Coronary artery (tissue), 2 donors: ENCODE results near the gene SRRD.
"Not testable (repeated sequence)": the region's sequence is repeated elsewhere in the genome, so short reads cannot be mapped to it uniquely, and the experiment has no call there.

Experiments used
- DNase-seq: peaks from one replicate; pipeline ENCODE4 v3.0.0-alpha.2; 2017; ENCODE audit warnings: low spot score
- H3K27ac ChIP-seq, 2 donors: fragments of 200-600 bp; sonication (generic); one replicate each; pipeline ENCODE4 v1.5.1; 2016 to 2019
- H3K4me3 ChIP-seq: fragments of 200-600 bp; sonication (generic); 2 replicates; pipeline ENCODE4 v1.5.1; 2016; ENCODE audit warnings: mild to moderate bottlenecking, moderate library complexity
- TF ChIP-seq, protein P1 (sequence below): fragments of 200-600 bp; sonication (generic); IDR thresholded peaks from one replicate; pipeline ENCODE4 v1.5.1; 2019; ENCODE audit warnings: antibody characterized with exemption

The SRRD gene

GRCh38 chr22:26522012-26522411, 38.3 kb downstream of the SRRD start:
- no peak overlapping the region for H3K4me3 ChIP-seq
- no peak overlapping the region for H3K27ac ChIP-seq
- no peak for DNase-seq
- TF ChIP-seq, protein P1, sequence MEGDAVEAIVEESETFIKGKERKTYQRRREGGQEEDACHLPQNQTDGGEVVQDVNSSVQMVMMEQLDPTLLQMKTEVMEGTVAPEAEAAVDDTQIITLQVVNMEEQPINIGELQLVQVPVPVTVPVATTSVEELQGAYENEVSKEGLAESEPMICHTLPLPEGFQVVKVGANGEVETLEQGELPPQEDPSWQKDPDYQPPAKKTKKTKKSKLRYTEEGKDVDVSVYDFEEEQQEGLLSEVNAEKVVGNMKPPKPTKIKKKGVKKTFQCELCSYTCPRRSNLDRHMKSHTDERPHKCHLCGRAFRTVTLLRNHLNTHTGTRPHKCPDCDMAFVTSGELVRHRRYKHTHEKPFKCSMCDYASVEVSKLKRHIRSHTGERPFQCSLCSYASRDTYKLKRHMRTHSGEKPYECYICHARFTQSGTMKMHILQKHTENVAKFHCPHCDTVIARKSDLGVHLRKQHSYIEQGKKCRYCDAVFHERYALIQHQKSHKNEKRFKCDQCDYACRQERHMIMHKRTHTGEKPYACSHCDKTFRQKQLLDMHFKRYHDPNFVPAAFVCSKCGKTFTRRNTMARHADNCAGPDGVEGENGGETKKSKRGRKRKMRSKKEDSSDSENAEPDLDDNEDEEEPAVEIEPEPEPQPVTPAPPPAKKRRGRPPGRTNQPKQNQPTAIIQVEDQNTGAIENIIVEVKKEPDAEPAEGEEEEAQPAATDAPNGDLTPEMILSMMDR = no peak

DNA sequence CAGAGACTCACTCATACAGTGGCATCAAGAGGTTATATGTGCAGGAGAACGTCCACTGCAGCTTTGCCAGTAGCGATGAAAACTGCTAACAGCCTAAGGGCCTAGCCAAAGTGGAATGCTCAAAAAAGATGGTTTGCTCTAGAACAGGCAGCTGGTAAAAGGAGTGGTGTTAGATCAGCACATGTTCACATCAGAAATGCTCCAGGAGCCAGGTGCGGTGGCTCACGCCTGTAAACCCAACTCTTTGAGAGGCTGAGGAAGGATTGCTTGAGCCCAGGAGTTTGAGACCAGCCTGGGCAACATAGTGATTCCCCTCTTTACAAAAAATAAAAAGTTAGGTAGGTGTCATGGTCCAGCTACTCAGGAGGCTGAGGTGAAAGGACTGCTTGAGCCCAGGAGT, 38.9 kb downstream of the SRRD start:
- H3K27ac ChIP-seq = no peak overlapping the region
- TF ChIP-seq, protein P1 = no peak

GRCh38 chr22:26524870-26525269, 41.2 kb downstream of the SRRD start:
- no peak for DNase-seq
- TF ChIP-seq, protein P1 = no peak
- Histone ChIP-seq H3K27ac (no peak overlapping the region), H3K4me3 (no peak overlapping the region)

More for the DNA sequence above, 38.9 kb downstream of the SRRD start:
- no peak overlapping the region for H3K4me3 ChIP-seq
- no peak for DNase-seq

GRCh38 chr22:26525946-26526564, 42.4 kb downstream of the SRRD start:
- TF ChIP-seq, protein P1 = no peak
- H3K27ac ChIP-seq = no peak overlapping the region
- no peak for DNase-seq
- H3K4me3 ChIP-seq = no peak overlapping the region

- H3K27ac ChIP-seq = no peak overlapping the region
- TF ChIP-seq, protein P1 = no peak
- no peak overlapping the region for H3K4me3 ChIP-seq
- no peak for DNase-seq
These were observed 43.5 kb downstream of the SRRD start for GRCh38 chr22:26527167-26527566.

DNA sequence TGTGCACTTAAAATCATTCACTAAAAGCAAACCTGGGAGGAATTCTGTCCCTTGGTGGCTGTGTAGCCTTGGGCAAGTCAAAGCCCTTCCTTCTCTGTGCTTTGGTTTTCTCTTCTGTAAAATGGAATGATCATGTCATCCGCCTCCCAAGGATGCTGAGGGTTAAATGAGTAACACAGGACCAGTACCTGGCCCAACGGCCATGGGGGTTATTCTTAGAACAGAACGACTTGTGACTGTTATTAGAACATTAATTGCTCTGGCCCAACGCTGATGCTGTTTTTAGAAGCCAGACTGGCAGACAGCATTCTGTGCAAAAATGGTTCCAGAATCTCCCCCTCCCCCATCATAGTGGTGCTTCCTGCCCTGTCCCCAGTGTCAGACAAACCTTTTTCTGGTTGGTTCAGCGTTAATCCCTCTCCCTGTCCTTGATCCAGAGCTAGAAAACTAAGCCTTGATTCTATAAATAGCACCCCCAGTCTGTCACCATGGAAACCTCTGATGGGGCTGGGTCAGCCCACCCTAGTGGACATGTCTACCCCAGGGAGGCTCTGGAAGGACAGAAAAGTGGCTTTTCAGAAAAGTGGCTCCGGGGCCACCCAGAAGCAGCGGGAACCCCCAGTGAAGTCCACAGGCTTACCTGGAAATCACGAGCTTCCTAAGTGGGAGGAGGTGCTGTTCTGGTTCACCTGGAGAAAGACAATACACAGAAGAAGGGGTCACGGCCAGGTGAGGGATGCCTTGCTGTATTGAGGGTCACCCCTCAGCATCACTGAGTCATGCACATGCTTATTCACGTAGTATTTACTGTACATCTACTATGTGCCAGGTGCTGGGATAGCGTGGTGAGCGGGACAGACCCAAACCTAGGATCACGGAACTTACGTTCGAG, 44.1 kb downstream of the SRRD start:
- H3K27ac ChIP-seq = no peak overlapping the region
- DNase-seq = no peak
- H3K4me3 ChIP-seq = no peak overlapping the region
- TF ChIP-seq, protein P1 = no peak

- not testable (repeated sequence) for DNase-seq, H3K4me3 ChIP-seq
These were observed 44.8 kb downstream of the SRRD start for GRCh38 chr22:26528518-26528917.

More at GRCh38 chr22:26528518-26528917, 44.8 kb downstream of the SRRD start:
- H3K27ac ChIP-seq = not testable (repeated sequence)
